GM12864 (cell line): ENCODE measurements around the gene MLLT3.

Source experiments
- DNase-seq: peaks from one replicate; pipeline ENCODE4 v3.0.0-alpha.2; 2011; ENCODE audit warnings: low read depth
- H3K4me3 ChIP-seq: 2 replicates; pipeline ENCODE4 v1.5.1; 2011; ENCODE audit warnings: mild to moderate bottlenecking, low read depth, low read length, control low read depth
- TF ChIP-seq, protein P1 (sequence below): IDR thresholded peaks from 2 replicates; pipeline ENCODE4 v1.5.1; 2011; ENCODE audit warnings: low read depth, mild to moderate bottlenecking, moderate library complexity, low read length, control low read depth, inconsistent platforms; ENCODE audit errors: missing control alignments

The MLLT3 gene

DNA sequence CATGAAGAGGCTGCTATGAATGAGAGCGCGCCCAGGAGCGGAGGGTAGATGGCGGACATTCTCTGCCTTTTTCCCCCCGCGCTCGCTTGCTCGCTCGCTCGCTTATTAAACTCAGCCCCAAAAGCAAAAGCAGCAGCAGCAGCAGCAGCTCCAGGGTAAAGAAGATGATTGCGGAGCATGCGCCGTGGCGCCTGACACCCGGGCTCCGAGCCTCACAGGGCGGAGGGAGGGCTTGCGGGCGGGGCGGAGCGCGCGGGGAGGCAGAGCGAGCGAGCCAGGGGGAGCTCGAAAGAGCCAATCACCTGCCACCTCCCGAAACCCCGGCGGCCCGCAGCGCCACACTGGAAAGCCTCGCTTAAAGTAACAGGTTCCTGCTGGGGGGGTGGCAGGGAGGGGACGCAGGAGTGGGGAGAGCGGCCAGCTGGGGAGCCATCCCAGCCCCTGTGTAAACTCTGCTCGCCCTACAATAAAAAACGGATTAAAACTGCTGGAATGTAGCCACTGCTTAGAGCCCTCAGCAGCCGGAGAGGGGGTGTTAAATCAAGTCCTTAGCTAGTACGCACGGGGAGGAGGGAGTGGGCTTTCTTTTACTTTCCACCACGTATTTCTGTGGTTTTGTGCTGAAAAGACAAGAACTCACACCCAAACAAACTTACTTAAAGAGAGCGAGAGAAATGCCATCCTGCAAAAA is at the start of gene MLLT3:
TSS of gene MLLT3 (minus strand) at position 170 of the 691 bp plus-strand sequence.
- DNase-seq = peak; percentile 88
- H3K4me3 ChIP-seq = peak within 1 kb of the TSS; percentile 78
- TF ChIP-seq, protein P1, sequence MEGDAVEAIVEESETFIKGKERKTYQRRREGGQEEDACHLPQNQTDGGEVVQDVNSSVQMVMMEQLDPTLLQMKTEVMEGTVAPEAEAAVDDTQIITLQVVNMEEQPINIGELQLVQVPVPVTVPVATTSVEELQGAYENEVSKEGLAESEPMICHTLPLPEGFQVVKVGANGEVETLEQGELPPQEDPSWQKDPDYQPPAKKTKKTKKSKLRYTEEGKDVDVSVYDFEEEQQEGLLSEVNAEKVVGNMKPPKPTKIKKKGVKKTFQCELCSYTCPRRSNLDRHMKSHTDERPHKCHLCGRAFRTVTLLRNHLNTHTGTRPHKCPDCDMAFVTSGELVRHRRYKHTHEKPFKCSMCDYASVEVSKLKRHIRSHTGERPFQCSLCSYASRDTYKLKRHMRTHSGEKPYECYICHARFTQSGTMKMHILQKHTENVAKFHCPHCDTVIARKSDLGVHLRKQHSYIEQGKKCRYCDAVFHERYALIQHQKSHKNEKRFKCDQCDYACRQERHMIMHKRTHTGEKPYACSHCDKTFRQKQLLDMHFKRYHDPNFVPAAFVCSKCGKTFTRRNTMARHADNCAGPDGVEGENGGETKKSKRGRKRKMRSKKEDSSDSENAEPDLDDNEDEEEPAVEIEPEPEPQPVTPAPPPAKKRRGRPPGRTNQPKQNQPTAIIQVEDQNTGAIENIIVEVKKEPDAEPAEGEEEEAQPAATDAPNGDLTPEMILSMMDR = no peak

- no peak for DNase-seq
- TF ChIP-seq, protein P1 = no peak
- H3K4me3 ChIP-seq = no peak overlapping the region
These were observed 49.3 kb upstream of the MLLT3 start for GRCh38 chr9:20671635-20672034.

DNA sequence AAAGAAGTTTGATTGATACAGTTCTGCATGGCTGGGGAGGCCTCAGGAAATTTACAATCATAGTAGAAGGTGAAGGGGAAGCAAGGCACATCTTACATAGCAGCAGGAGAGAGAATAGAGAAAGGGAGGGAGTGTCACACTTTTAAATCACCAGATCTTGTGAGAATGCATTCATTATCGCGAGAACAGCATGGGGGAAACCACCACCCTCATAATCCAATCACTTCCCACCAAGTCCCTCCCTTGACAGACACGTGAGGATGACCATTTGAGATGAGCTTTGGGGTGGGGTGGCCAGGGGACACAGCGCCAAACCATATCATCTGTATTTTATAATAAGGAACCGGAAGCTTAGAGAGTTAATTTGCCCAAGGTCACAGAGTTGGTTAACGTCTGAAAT is 48.1 kb upstream of the MLLT3 start:
- DNase-seq = no peak
- TF ChIP-seq, protein P1 = no peak

GRCh38 chr9:20664501-20664900 is 42.2 kb upstream of the MLLT3 start:
- DNase-seq = no peak
- TF ChIP-seq, protein P1 = no peak
- no peak overlapping the region for H3K4me3 ChIP-seq

More for the DNA sequence above, 48.1 kb upstream of the MLLT3 start:
- no peak overlapping the region for H3K4me3 ChIP-seq

DNA sequence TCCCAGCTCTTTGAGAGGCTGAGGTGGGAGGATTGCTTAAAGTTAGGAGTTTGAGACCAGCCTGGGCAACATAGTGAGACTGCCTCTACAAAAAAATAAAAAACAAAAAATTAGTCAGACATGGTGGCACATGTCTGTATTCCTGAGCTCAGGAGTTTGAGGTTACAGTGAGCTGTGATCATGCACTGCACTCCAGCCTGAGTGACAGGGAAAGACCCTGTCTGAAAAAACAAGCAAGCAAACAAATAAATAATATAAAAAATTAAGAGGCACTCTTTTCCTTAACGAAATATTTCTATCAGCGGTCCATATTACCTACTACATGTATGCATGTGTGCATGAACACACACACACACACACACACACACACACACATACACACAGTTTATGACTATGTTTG is 40.8 kb upstream of the MLLT3 start:
- TF ChIP-seq, protein P1 = no peak
- DNase-seq = no peak
- no peak overlapping the region for H3K4me3 ChIP-seq

DNA sequence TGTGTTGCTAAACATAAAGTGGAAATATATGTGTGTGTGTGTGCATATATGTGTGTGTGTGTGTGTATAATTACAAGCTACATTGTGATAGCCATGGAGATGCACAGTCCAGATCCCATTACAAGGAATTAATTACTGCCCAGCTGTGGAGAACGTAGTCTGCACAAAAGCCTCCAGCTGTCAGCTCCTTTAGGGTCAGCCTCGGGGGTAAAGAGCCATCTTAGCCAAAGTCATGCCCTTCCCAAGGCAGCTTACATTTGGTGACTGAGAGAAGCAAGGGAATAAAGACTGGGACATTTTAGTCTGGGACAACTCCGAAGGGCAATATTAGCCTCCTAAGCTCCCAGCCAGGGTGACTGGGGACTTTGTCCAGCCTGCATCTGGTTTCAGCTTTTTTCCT is 39.9 kb upstream of the MLLT3 start:
- no peak for DNase-seq
- TF ChIP-seq, protein P1 = no peak
- no peak overlapping the region for H3K4me3 ChIP-seq

DNA sequence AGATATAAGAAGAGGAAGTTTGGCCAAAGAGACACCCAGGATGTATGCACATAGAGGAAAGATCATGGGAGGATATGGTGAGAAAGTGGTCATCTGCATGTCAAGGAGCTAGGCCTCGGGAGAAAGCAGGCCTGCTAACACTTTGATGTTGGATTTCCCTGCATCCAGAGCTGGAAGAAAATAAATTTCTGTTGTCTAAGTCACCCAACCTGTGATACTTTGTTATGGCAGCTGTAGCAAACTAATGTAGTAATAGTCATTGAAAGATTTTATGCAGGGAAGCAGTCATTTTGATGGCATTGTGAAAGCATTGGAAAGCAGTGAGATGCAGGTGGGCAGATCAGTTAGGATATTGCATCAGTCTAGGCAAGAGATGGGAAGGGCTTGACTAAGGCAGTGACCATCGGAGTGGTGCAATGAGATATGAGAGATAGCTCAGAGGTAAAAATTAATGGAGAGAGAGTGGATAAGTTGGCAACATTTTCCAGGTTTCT is 37.2 kb upstream of the MLLT3 start:
- peak overlapping the region; percentile 75 for H3K4me3 ChIP-seq
- TF ChIP-seq, protein P1 = no peak
- no peak for DNase-seq
